NT2/D1 (cell line): ENCODE results near the gene SEMG1.

Experiments
- SUZ12 ChIP-seq: IDR thresholded peaks from 2 replicates; pipeline ENCODE4 v1.6.1; 2011; ENCODE audit not compliant: insufficient read length, insufficient read depth; ENCODE audit errors: extremely low read depth
- ZNF274 ChIP-seq: IDR thresholded peaks from 2 replicates; pipeline ENCODE4 v1.6.1; 2011; ENCODE audit warnings: mild to moderate bottlenecking, low read depth, low read length

GRCh38 chr20:45173522-45173921, 33.3 kb upstream of the SEMG1 start:
- TF ChIP-seq ZNF274 (no peak), SUZ12 (no peak)
